GM23338 (cell line): ENCODE results near the gene NANOS2.

Source experiments
- CREB1 ChIP-seq: fragments of 250-450 bp; sonication (Bioruptor Pico); IDR thresholded peaks from 2 replicates; pipeline ENCODE4 v1.5.0; 2020; ENCODE audit warnings: low read depth, mild to moderate bottlenecking, moderate library complexity
- CTCF ChIP-seq, 2 experiments: fragments of 200-600 bp in 1 of 2; sonication (generic) in 1 of 2; conservative IDR thresholded peaks; 2 replicates each; pipeline versions ENCODE4 v1.5.1 to v1.6.1; 2016 to 2017; ENCODE audit warnings: antibody characterized with exemption in 2 of 2, low read depth in 2 of 2, mild to moderate bottlenecking in 2 of 2, moderate library complexity in 1 of 2
- EZH2 ChIP-seq: fragments of 200-600 bp; sonication (generic); IDR thresholded peaks from one replicate; pipeline ENCODE4 v1.8.0; 2017; ENCODE audit warnings: antibody characterized with exemption, mild to moderate bottlenecking, low read depth; ENCODE audit not compliant: unreplicated experiment
- EZH2phosphoT487 ChIP-seq: fragments of 200-600 bp; sonication (generic); IDR thresholded peaks from one replicate; pipeline ENCODE4 v1.8.1; 2018; ENCODE audit warnings: antibody characterized with exemption; ENCODE audit not compliant: unreplicated experiment
- JUNB ChIP-seq: IDR thresholded peaks from one replicate; pipeline ENCODE4 v1.6.1; 2016; ENCODE audit warnings: antibody characterized with exemption; ENCODE audit not compliant: unreplicated experiment
- NANOG ChIP-seq: IDR thresholded peaks from 2 replicates; pipeline ENCODE4 v1.6.1; 2016; ENCODE audit warnings: antibody characterized with exemption, borderline replicate concordance
- POLR2AphosphoS5 ChIP-seq: IDR thresholded peaks from 2 replicates; pipeline ENCODE4 v1.6.1; 2016; ENCODE audit warnings: antibody characterized with exemption, low read depth
- REST ChIP-seq: IDR thresholded peaks from one replicate; pipeline ENCODE4 v1.6.1; 2018; ENCODE audit warnings: antibody characterized with exemption; ENCODE audit not compliant: unreplicated experiment
- STAT1 ChIP-seq: IDR thresholded peaks from one replicate; pipeline ENCODE4 v1.6.1; 2016; ENCODE audit warnings: antibody characterized with exemption; ENCODE audit not compliant: unreplicated experiment
- ZNF331 ChIP-seq: fragments of 250-450 bp; sonication (Bioruptor Pico); IDR thresholded peaks from 2 replicates; pipeline ENCODE4 v1.5.0; 2020; ENCODE audit warnings: low read depth, mild to moderate bottlenecking, moderate library complexity
- TF ChIP-seq, protein P1 (sequence below): fragments of 250-450 bp; sonication (Bioruptor Pico); IDR thresholded peaks from 2 replicates; pipeline ENCODE4 v1.5.0; 2020; ENCODE audit warnings: mild to moderate bottlenecking, moderate library complexity
- TF ChIP-seq, protein P2 (sequence below): IDR thresholded peaks from 2 replicates; pipeline ENCODE4 v1.6.1; 2016; ENCODE audit warnings: antibody characterized with exemption

- TF ChIP-seq CTCF (conservative IDR thresholded peaks at IDR 0.05; ENCODE audit: low read depth in 2 of 2) (no peak), EZH2 (no peak), REST (no peak), POLR2AphosphoS5 (no peak), EZH2phosphoT487 (no peak), JUNB (no peak), CREB1 (CRISPR knock-in tag) (no peak), STAT1 (no peak), NANOG (no peak), ZNF331 (no peak)
- TF ChIP-seq, protein P1, sequence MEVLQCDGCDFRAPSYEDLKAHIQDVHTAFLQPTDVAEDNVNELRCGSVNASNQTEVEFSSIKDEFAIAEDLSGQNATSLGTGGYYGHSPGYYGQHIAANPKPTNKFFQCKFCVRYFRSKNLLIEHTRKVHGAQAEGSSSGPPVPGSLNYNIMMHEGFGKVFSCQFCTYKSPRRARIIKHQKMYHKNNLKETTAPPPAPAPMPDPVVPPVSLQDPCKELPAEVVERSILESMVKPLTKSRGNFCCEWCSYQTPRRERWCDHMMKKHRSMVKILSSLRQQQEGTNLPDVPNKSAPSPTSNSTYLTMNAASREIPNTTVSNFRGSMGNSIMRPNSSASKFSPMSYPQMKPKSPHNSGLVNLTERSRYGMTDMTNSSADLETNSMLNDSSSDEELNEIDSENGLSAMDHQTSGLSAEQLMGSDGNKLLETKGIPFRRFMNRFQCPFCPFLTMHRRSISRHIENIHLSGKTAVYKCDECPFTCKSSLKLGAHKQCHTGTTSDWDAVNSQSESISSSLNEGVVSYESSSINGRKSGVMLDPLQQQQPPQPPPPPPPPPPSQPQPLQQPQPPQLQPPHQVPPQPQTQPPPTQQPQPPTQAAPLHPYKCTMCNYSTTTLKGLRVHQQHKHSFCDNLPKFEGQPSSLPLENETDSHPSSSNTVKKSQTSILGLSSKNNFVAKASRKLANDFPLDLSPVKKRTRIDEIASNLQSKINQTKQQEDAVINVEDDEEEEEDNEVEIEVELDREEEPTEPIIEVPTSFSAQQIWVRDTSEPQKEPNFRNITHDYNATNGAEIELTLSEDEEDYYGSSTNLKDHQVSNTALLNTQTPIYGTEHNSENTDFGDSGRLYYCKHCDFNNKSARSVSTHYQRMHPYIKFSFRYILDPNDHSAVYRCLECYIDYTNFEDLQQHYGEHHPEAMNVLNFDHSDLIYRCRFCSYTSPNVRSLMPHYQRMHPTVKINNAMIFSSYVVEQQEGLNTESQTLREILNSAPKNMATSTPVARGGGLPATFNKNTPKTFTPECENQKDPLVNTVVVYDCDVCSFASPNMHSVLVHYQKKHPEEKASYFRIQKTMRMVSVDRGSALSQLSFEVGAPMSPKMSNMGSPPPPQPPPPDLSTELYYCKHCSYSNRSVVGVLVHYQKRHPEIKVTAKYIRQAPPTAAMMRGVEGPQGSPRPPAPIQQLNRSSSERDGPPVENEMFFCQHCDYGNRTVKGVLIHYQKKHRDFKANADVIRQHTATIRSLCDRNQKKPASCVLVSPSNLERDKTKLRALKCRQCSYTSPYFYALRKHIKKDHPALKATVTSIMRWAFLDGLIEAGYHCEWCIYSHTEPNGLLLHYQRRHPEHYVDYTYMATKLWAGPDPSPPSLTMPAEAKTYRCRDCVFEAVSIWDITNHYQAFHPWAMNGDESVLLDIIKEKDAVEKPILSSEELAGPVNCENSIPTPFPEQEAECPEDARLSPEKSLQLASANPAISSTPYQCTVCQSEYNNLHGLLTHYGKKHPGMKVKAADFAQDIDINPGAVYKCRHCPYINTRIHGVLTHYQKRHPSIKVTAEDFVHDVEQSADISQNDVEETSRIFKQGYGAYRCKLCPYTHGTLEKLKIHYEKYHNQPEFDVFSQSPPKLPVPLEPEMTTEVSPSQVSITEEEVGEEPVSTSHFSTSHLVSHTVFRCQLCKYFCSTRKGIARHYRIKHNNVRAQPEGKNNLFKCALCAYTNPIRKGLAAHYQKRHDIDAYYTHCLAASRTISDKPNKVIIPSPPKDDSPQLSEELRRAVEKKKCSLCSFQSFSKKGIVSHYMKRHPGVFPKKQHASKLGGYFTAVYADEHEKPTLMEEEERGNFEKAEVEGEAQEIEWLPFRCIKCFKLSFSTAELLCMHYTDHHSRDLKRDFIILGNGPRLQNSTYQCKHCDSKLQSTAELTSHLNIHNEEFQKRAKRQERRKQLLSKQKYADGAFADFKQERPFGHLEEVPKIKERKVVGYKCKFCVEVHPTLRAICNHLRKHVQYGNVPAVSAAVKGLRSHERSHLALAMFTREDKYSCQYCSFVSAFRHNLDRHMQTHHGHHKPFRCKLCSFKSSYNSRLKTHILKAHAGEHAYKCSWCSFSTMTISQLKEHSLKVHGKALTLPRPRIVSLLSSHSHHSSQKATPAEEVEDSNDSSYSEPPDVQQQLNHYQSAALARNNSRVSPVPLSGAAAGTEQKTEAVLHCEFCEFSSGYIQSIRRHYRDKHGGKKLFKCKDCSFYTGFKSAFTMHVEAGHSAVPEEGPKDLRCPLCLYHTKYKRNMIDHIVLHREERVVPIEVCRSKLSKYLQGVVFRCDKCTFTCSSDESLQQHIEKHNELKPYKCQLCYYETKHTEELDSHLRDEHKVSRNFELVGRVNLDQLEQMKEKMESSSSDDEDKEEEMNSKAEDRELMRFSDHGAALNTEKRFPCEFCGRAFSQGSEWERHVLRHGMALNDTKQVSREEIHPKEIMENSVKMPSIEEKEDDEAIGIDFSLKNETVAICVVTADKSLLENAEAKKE (CRISPR knock-in tag): no peak
- TF ChIP-seq, protein P2, sequence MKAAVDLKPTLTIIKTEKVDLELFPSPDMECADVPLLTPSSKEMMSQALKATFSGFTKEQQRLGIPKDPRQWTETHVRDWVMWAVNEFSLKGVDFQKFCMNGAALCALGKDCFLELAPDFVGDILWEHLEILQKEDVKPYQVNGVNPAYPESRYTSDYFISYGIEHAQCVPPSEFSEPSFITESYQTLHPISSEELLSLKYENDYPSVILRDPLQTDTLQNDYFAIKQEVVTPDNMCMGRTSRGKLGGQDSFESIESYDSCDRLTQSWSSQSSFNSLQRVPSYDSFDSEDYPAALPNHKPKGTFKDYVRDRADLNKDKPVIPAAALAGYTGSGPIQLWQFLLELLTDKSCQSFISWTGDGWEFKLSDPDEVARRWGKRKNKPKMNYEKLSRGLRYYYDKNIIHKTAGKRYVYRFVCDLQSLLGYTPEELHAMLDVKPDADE: no peak
Observed at GRCh38 chr19:45874620-45874966, 40.0 kb downstream of the NANOS2 start.
